GM21576 (cell line): ENCODE results near the gene FIBIN.

Source experiments
- ATAC-seq: cut with Tn5 transposase; IDR thresholded peaks from one replicate; pipeline ENCODE4 v1.9.1; 2021; ENCODE audit warnings: mild to moderate bottlenecking, moderate library complexity; ENCODE audit not compliant: unreplicated experiment

FIBIN gene

DNA sequence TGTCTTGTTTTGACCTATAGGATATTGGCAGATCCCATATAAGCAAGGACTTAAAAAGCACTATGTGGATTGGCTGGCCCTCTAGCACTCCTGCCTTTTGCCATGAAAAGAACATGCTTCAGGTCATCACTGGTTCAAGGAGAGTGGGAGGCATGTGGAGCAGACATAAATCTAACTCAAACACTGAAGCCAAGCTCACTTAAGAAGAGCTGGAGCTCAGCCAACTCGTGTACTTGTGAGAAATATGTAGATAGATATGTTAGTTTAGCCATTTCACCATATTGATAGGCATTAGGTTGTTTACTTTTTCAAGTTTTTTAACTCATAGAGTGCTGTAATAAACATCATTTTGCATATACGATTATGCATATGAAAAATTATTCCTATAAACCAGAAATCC lies 26.8 kb downstream of the FIBIN start:
- no peak for ATAC-seq

DNA sequence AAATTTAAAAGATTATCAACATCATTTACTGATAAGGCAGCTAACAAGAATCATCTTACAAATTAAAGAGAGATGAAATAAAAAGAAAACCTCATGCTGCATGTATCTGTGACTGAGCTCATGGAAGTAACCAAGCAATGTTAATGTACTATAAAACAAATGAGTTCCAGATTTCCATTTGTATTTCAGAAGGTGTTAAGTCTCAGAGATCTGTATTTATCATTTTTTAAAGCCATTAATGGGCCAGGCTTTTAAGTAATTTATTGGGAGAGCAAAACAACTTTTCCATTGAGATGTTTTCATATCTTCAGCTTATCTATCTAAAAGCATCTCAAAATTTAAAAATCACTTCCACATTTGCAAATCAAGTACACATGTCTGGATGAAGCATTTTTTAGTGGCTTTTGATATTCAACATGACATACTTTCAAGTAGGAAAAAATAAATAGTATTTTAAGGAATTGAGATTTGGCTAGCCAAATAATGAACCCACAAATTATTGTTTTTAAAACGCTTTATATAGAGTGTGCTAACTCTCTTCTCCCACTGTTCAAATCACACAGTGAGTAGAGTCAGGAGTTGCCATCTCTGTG lies 28.8 kb downstream of the FIBIN start:
- no peak for ATAC-seq

GRCh38 chr11:27024865-27025264 lies 31.0 kb downstream of the FIBIN start:
- ATAC-seq: no peak

GRCh38 chr11:27025312-27025955 lies 31.5 kb downstream of the FIBIN start:
- ATAC-seq: no peak

GRCh38 chr11:27025957-27026733 lies 32.2 kb downstream of the FIBIN start:
- no peak for ATAC-seq

- ATAC-seq: no peak
Measured at GRCh38 chr11:27028561-27028965, 34.7 kb downstream of the FIBIN start.

DNA sequence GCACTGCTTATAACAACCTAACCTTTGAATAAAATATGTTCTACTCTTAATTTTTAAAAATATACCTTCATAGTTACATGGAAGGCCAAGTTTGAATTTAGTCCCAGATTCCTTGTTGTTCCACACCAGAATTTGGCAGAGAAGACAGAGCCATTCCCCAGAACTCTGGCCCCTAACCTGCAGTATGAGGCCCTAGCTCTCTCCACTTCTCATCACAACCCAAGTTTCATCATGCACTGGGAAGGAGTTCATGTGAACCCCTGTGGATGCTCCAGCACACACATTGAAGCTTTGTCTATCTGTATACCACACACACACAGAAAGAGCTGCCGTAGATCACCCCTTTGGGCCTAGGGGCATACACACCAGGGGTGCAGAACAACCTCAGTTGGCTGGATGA lies 36.1 kb downstream of the FIBIN start:
- ATAC-seq: no peak

GRCh38 chr11:27031754-27032153 lies 37.8 kb downstream of the FIBIN start:
- ATAC-seq: no peak

DNA sequence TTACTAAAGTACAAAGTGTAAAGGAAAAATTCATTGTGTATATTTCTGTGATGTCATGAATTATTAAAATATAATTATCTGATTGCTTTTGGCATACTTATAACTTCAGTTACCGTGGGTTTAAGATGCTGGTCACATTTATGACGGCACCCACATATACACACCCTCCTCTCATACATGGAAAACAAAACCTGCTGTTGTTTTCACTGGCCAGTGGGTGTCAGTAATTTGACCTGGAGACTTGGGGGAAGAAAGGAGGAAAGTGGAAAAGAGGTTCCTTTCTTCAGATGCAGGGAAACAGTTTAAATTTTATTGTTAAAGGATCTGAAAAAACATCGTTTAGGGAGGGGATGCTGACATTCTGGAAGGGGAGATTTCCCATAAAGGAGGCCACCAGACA lies 46.0 kb downstream of the FIBIN start:
- no peak for ATAC-seq

DNA sequence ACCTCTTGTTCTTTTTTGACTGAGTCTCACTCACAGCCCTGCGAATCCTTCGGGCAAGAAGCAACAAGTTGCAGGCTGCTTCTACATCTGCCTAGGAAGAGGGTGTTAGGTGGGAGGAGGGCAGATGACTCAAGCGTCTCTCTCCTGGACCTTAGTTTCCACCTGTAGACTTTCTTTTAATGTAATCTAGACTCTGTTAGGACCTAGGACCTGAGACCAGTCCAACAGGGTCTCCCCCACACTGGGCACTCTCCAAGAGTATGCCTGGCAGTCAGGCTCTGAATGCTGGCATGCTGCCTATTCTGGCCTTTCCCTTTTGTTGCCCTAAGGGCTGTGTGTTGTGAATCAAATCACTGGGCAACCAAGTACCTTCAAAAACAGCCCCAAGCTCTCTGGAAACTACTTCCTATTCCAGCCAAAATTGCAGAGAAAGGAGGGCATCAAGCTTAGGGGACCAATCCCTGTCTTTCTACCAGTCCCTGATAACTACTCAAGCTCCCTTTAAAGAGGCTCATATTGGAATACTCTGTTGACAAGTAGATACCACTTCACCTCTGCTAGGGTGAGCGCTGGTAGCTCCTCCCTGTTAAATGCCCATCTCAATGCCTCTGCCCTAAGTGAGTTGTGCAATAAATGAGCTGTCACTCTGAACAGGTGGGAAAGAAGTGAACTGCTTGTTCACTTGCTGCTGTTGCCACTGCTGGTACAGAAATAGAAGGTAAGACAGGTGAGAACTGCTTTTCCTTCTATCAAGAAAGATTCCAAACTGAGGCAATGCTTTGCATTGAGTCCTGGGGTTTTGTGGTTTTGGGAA lies 46.6 kb downstream of the FIBIN start, which contains the start of gene BBOX1:
TSS of gene BBOX1 (plus strand) at position 514 of the 814 bp plus-strand sequence. CDS start 14,616 bp downstream, outside the sequence.
- ATAC-seq: no peak

DNA sequence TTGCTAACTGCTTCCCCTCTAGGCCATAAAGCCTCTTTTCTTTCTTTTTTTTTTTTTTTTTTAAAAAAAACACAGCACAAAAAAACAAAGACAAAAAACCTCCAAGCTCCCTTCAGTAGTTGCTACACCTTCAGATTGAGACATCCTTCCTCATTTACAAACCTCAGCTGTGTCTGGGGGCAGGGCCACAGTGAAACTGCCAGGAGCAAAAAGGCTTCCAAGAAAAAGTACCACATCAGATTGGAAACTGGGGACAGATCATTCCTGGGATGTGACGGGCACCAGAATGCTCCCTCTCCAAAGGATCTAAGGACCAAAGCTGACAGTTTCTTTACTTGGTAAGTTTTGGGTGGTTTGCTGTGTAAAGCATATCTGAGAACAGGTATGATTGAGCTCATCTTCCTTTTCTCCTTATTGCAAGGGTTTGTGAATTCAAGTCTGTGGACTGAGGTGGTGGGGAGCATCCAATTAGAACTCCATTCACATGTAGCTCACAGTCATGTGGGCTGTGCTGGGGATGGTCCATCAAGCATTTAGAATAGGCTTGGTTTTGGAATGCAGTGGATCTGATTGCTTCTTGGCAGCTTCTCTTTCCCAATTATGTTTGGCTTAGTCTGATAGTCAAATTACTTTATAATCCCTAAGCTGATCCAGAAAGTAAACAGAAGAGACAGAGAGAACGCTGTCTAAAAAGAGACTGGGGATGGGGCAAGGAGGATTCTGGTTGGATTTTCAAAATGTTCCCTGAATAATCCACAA lies 47.4 kb downstream of the FIBIN start:
- ATAC-seq: no peak
